HepG2 (cell line): ENCODE results near the gene AGPAT2. TPM values are rescaled to one million over a fixed set of nuclear protein-coding genes. Genes with fewer than 3 reads are reported as not detected.

Experiments used
- CHCHD3 ChIP-seq: sonication (generic); formaldehyde crosslinking; IDR thresholded peaks from 2 replicates; pipeline ENCODE4 v1.8.0; 2022; ENCODE audit warnings: mild to moderate bottlenecking, missing genetic modification reagents, moderate library complexity
- HOXA3 ChIP-seq: sonication (generic); formaldehyde crosslinking; IDR thresholded peaks from 2 replicates; pipeline ENCODE4 v1.5.0; 2020; ENCODE audit warnings: missing genetic modification reagents
- ISX ChIP-seq: sonication (generic); formaldehyde crosslinking; conservative IDR thresholded peaks from 2 replicates; pipeline ENCODE4 v1.5.0; 2020; ENCODE audit warnings: missing genetic modification reagents
- LRRFIP1 ChIP-seq: sonication (generic); formaldehyde crosslinking; conservative IDR thresholded peaks from 2 replicates; pipeline ENCODE4 v1.4.0; 2020; ENCODE audit warnings: missing genetic modification reagents
- SOX6 ChIP-seq, 2 experiments: fragments of 450-650 bp in 1 of 2; sonication (generic) in 1 of 2; formaldehyde crosslinking in 1 of 2; IDR thresholded peaks; 2 replicates each; pipeline versions ENCODE4 v1.4.0 to v1.6.1; 2017 to 2020; ENCODE audit warnings: antibody characterized with exemption in 1 of 2, mild to moderate bottlenecking in 1 of 2, missing genetic modification reagents in 1 of 2
- TOPORS ChIP-seq: sonication (generic); formaldehyde crosslinking; IDR thresholded peaks from 2 replicates; pipeline ENCODE4 v1.8.0; 2023; ENCODE audit warnings: mild to moderate bottlenecking, missing genetic modification reagents
- ZNF275 ChIP-seq: sonication (generic); formaldehyde crosslinking; IDR thresholded peaks from 2 replicates; pipeline ENCODE4 v1.8.0; 2022; ENCODE audit warnings: missing genetic modification reagents, mild to moderate bottlenecking, inconsistent platforms, borderline replicate concordance
- ZNF598 ChIP-seq: sonication (generic); formaldehyde crosslinking; IDR thresholded peaks from 2 replicates; pipeline ENCODE4 v1.5.1; 2020; ENCODE audit warnings: mild to moderate bottlenecking, missing genetic modification reagents, borderline replicate concordance
- ZNF605 ChIP-seq: sonication (generic); formaldehyde crosslinking; IDR thresholded peaks from 2 replicates; pipeline ENCODE4 v1.8.0; 2022; ENCODE audit warnings: mild to moderate bottlenecking, missing genetic modification reagents
- ZNF609 ChIP-seq: sonication (generic); formaldehyde crosslinking; IDR thresholded peaks from 2 replicates; pipeline ENCODE4 v1.4.0; 2020; ENCODE audit warnings: mild to moderate bottlenecking, missing genetic modification reagents, borderline replicate concordance
- ZNF670 ChIP-seq: sonication (generic); formaldehyde crosslinking; IDR thresholded peaks from 2 replicates; pipeline ENCODE4 v1.8.0; 2022; ENCODE audit warnings: mild to moderate bottlenecking, missing genetic modification reagents, borderline replicate concordance
- polyA plus RNA-seq, 8 experiments: library from polyadenylated mRNA; depleted of rRNA in 3 of 8; stranded (reverse) in 7 of 8; unstranded in 1 of 8; fragments of >200 nt; fragmentation: Illumina TruSeq in 4 of 8; extraction: Trizol in 4 of 8; gene quantifications; 2 replicates each; pipeline versions ENCODE4 v1.2.1 to v1.2.3, GENCODE V29; 2011 to 2016; ENCODE audit warnings: low read depth in 4 of 8, missing spikeins in 1 of 8, mixed read lengths in 1 of 8; ENCODE audit not compliant: insufficient read depth in 1 of 8
- total RNA-seq, 5 experiments: library from RNA; depleted of rRNA; stranded (reverse); fragments of >200 nt; fragmentation: Illumina TruSeq; extraction: Trizol; gene quantifications; 2 replicates each; pipeline ENCODE4 v1.2.3, GENCODE V29; 2016; ENCODE audit warnings: low read depth in 1 of 5
- TF ChIP-seq, protein P1 (sequence below): sonication (generic); formaldehyde crosslinking; IDR thresholded peaks from 2 replicates; pipeline ENCODE4 v1.4.0; 2020; ENCODE audit warnings: mild to moderate bottlenecking, missing genetic modification reagents, borderline replicate concordance
- TF ChIP-seq, protein P2 (sequence below): sonication (generic); formaldehyde crosslinking; IDR thresholded peaks from 2 replicates; pipeline ENCODE4 v1.4.0; 2020; ENCODE audit warnings: missing genetic modification reagents

The AGPAT2 gene
- total and polyA plus RNA-seq, 2 of the 13 experiments (the other 11 are each of a cell fraction or from before 2014, with no cell fraction given) = 3.9 to 25.8 TPM

GRCh38 chr9:136728548-136729123 lies 41.4 kb upstream of the AGPAT2 start (continued):
- TF ChIP-seq ZNF275 (CRISPR knock-in tag) = peak; percentile 16; the same call in 1 of the 2 replicates
- TF ChIP-seq ISX (CRISPR knock-in tag) = 0 out of 2 replicates have a peak, but pooled peaks have one; percentile 11
- no peak for TF ChIP-seq SOX6 (IDR thresholded peaks at IDR 0.05)
- 0 out of 2 replicates have a peak, but pooled peaks have one; percentile 3 for TF ChIP-seq SOX6 (CRISPR knock-in tag; IDR thresholded peaks at IDR 0.05)
- TF ChIP-seq ZNF609 (CRISPR knock-in tag) = 0 out of 2 replicates have a peak, but pooled peaks have one; percentile 14
- no peak for TF ChIP-seq HOXA3
- TF ChIP-seq, protein P1, sequence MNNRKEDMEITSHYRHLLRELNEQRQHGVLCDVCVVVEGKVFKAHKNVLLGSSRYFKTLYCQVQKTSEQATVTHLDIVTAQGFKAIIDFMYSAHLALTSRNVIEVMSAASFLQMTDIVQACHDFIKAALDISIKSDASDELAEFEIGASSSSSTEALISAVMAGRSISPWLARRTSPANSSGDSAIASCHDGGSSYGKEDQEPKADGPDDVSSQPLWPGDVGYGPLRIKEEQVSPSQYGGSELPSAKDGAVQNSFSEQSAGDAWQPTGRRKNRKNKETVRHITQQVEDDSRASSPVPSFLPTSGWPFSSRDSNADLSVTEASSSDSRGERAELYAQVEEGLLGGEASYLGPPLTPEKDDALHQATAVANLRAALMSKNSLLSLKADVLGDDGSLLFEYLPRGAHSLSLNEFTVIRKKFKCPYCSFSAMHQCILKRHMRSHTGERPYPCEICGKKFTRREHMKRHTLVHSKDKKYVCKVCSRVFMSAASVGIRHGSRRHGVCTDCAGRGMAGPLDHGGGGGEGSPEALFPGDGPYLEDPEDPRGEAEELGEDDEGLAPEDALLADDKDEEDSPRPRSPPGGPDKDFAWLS (CRISPR knock-in tag) = no peak
- TF ChIP-seq LRRFIP1 (CRISPR knock-in tag) = no peak
- TF ChIP-seq TOPORS (CRISPR knock-in tag) = no peak
- TF ChIP-seq ZNF670 (CRISPR knock-in tag) = peak; percentile 91; the same call in 1 of the 2 replicates
- TF ChIP-seq CHCHD3 (CRISPR knock-in tag) = 0 out of 2 replicates have a peak, but pooled peaks have one; percentile 5
- TF ChIP-seq, protein P2, sequence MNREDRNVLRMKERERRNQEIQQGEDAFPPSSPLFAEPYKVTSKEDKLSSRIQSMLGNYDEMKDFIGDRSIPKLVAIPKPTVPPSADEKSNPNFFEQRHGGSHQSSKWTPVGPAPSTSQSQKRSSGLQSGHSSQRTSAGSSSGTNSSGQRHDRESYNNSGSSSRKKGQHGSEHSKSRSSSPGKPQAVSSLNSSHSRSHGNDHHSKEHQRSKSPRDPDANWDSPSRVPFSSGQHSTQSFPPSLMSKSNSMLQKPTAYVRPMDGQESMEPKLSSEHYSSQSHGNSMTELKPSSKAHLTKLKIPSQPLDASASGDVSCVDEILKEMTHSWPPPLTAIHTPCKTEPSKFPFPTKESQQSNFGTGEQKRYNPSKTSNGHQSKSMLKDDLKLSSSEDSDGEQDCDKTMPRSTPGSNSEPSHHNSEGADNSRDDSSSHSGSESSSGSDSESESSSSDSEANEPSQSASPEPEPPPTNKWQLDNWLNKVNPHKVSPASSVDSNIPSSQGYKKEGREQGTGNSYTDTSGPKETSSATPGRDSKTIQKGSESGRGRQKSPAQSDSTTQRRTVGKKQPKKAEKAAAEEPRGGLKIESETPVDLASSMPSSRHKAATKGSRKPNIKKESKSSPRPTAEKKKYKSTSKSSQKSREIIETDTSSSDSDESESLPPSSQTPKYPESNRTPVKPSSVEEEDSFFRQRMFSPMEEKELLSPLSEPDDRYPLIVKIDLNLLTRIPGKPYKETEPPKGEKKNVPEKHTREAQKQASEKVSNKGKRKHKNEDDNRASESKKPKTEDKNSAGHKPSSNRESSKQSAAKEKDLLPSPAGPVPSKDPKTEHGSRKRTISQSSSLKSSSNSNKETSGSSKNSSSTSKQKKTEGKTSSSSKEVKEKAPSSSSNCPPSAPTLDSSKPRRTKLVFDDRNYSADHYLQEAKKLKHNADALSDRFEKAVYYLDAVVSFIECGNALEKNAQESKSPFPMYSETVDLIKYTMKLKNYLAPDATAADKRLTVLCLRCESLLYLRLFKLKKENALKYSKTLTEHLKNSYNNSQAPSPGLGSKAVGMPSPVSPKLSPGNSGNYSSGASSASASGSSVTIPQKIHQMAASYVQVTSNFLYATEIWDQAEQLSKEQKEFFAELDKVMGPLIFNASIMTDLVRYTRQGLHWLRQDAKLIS (CRISPR knock-in tag) = no peak
- peak; percentile 86; the same call in 1 of the 2 replicates for TF ChIP-seq ZNF598 (CRISPR knock-in tag)
- TF ChIP-seq ZNF605 (CRISPR knock-in tag) = peak; percentile 71
